NCI-H748 treated with DMSO at 0.1 percent for 48 hours (cell line): ENCODE data around the gene TSPAN33.
"Not testable (repeated sequence)": the region's sequence is repeated elsewhere in the genome, so short reads cannot be mapped to it uniquely, and the experiment has no call there.

Source experiments
- DNase-seq: peaks from one replicate; lab custom pipeline; 2025; lab: John Stamatoyannopoulos, UW

TSPAN33 gene

DNA sequence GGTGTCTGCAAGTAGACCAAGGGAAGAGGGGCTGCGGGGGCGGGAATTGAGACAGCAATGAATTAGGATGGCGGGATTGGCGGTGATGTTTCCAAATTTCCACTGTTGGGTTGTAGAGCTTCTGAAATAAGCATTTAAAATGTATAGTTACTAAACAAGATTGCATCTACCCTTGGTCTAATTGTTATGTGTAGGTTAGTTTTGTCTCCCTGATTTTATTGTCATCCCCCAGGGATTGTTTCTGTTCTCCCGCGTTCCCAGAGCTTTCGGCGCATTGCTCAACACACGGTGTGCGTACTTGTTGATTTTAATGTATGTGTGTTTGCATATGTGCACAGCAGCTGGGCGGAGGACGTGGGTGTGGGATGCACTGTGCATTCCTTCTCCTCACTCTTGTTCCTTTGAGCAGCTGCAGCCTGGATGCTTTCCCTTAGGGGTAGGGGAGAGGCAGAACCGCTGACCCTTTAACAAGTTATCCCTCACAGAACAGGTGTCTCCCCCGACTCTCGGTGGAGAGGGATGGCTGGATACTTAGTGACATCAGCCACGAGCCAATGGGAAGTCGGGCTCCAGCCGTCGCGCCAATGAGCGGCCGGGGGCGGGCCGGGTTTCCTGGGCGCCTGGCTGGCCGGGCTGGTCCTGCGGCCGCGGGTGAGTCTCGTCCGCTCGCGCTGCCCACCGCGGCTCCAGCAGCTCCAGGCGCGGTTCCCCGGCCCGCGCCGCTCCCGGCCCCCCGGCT, at the start of gene TSPAN33:
TSS of gene TSPAN33 (plus strand) at position 613 of the 739 bp plus-strand sequence. CDS start 274 bp downstream, outside the sequence.
- peak; percentile 68 for DNase-seq

- DNase-seq = no peak
These were observed 49.2 kb upstream of the TSPAN33 start for GRCh38 chr7:129095258-129095657.

DNA sequence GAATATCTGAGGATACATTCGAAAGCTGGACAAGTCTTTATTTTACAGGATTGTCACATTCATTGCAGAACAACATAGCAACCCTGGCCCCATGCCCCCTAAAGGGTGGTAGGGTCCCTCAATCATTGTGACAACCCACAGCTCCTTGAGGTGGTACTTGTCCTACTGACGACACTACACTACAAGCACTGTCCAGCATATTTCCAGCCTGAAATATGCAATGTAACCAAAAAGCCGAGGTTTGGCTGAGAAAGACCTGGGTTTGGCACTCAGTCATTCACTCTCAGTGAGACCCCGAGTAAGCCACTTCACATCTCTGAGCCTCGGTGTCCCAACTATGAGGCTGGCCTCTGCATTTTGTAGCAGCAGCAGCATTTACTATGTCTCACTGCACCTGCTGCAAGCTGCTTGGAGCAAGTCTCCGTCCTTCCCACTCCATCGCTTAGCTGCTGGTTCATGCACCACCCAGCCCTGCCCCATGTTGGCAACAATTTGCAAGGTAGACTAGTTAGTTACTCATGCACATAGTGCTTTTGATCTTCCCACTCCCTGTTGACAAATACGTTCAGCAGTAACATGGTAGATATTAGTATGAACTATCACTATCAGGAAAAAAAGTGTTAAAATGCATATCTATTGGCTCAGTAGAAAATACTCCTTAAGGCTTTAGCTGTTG, 46.0 kb upstream of the TSPAN33 start:
- DNase-seq = no peak

DNA sequence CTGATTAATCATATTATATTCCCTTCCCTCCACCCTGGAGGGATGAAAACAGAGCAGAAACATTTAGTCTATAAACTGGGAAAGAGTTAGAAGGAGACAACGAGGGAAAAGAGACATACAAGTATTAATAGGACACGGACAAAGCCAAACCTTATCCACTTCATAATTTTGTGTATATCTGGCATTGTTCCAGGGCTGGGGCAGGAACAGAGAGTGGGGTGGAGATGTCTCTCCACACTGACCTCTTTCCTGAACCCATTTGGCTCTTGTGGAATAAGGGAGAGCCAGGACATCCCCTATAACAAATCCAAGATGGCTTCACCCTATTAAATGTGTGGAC, 43.7 kb upstream of the TSPAN33 start:
- DNase-seq = no peak

GRCh38 chr7:129101746-129102145, 42.8 kb upstream of the TSPAN33 start:
- DNase-seq = no peak

DNA sequence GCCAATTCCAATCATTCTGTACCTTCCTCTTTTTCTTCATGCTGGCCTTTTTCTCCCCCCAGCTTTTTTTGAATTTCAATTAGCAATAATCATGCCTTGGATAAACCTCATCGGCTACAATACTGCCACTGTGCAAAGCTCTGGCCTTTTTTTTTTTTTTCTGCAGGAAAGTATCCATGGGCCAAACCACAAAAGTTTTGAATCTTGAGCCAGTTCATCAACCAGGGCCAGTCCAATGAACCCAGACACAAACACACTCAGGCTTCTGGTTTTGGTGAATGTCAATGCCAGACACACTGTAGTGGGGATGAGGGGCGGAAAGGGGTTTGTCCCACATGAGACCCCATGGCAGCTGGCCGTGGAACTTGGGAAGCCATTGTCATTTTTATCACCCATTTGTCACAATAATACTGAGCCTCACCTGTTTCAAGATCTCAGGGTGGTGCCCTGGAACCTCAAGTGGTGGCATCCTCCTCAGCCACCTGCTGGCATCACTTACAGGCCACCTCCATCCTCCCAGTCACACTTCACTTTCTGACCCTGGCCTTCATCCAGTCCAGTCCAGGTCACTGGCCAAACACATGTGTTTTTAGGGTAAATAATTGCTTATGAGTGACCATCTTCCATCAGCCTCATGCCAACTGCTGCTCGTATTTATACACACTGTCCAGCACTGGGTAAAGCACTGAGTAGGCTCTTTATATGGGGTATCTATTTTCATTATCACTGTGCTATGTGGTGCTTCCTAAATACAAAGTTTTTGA, 40.8 kb upstream of the TSPAN33 start:
- DNase-seq = no peak

GRCh38 chr7:129108581-129108980, 35.9 kb upstream of the TSPAN33 start:
- no peak for DNase-seq

- DNase-seq = no peak
These were observed 34.1 kb upstream of the TSPAN33 start for GRCh38 chr7:129110258-129110981.

DNA sequence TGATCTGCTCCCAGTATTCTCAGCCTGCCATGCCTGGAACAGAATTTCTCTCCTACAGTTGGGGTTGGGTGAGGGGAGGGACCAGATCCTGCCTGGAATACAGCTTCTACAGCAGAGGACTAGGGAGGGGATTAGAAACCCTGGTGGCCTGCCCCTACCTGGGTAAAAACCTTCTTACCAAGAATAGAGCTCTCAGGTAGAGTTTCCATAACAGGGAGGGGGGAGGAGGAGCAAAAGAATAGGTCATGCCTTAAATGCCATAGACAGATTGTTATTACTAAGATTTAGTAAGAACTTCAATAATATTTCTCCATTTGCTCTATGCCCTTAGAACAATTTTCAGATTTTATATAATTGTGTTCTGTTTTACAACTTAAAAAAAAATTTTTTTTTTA, 33.5 kb upstream of the TSPAN33 start:
- no peak for DNase-seq

GRCh38 chr7:129115676-129116075, 28.8 kb upstream of the TSPAN33 start:
- no peak for DNase-seq

DNA sequence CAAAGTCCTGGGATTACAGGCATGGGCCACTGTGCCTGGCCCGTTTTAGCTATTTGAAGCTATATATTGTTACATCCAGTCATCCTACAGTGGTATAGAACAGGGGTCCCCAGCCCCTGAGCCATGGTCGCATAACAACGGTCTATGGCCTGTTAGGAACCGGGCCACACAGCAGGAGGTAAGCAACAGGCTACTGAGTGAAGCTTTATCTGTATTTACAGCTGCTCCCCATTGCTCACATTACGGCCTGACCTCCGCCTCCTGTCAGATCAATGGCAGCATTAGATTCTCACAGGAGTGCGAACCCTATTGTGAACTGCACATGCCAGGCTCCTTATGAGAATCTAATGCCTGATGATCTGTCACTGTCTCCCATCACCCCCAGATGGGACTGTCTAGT, 26.3 kb upstream of the TSPAN33 start:
- DNase-seq = no peak

GRCh38 chr7:129118976-129119375, 25.5 kb upstream of the TSPAN33 start:
- DNase-seq = no peak

- DNase-seq = not testable (repeated sequence)
These were observed 22.9 kb upstream of the TSPAN33 start for GRCh38 chr7:129121501-129122077.

- DNase-seq = no peak
These were observed 22.3 kb upstream of the TSPAN33 start for GRCh38 chr7:129122078-129122750.

DNA sequence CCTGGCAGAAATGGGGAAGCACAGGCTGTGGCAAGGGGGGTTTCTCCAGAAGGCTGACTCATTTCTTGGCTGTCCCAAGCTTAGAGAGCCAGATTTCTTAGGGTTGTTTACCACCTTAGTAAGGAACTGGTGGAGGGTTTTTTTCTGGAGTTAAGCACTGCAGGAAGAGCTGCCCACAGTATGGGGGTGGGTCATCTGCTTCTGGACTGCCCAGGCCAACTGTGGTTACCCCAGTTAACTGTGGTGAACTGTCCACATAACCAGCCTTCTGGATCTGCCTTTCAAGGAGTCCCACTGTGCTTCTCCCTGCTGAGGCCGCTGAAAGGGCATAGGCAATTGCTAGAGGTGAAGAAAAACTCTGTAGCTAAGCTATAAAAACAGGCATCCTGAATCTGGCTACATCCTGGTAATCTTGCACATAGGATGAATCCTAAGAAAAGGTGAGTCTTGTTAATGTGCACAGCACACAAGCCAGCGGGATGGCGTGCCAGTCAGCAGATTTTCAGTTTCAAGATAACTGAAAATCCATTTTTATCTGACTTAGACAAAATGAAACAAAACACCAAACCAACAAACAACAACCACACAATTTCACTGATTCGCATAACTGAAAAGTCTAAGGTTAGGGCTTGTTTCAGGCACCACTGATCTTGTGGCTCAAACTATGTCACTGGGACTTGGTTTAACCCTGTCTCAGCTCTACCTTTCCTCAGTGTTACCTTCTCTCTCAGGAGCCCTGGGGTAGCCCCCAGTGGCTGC, 21.6 kb upstream of the TSPAN33 start:
- DNase-seq = no peak

DNA sequence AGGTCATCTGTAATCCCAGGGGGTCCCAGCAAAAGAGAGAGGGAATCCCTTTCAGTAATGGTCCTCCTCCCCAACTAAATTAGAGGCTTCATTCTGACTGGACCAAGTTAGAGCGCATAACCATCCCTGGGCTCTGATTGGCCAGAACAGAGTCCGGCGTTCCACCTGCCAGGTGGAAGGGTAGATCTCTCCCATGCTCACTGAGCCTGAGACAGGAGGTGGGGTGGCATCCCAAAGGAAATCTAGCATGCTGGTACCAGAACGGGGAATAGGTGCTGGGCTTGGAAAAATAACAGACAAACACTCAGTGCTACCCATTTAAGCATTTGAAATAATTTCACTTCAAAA, 21.0 kb upstream of the TSPAN33 start:
- DNase-seq = no peak

GRCh38 chr7:129126314-129126713, 18.2 kb upstream of the TSPAN33 start:
- DNase-seq = no peak

- DNase-seq = no peak
These were observed 17.4 kb upstream of the TSPAN33 start for GRCh38 chr7:129127154-129127553.

DNA sequence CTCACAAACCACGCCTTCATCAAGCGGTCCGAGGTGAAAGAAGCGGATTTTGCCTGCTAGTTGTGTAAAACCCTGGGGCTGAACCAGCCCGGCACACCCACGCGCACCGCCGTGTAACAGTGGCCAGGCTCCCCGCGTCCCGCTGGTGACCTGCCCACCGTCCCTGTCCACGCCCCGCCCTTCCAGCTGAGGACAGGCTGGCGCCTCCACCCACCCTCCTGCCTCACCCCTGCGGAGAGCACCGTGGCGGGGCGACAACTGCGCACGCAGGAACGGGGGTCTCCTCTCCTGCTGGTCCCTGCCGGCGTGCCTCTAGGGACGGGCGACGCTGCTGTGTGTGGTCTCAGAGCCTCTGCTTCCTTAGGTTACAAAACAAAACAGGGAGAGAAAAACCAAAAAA, 16.9 kb upstream of the TSPAN33 start:
- no peak for DNase-seq

DNA sequence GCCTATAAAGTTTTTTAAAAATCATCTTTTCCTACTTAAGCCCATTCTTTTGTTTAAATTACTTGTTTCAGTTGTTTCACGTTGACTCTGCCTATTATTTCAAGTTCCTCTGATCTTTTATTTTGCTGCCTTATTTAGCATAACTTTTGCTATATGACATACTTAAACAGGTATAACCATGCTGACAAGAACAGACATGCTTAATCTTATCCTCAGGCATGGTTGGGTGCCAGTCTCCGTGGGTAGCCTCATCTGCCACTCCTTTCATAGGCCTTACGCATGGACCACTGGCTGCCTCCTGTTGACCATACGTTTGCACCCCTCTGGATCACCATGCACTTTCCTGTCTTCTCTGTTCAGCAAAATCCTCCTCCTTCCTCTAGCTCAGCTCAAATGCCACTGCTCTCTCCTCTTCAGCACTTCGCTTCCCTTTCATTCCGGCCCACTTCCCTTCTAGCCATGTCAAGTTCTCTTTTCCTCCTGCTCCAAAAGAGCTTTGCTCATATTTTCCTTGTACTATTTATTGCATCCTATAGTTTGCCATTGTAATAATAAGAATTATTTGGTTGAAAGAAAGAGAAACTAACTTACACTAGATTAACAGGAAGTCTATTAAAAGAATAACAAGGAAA, 10.0 kb upstream of the TSPAN33 start:
- no peak for DNase-seq
